ENCODE measurements around the gene LIPA.

DNA sequence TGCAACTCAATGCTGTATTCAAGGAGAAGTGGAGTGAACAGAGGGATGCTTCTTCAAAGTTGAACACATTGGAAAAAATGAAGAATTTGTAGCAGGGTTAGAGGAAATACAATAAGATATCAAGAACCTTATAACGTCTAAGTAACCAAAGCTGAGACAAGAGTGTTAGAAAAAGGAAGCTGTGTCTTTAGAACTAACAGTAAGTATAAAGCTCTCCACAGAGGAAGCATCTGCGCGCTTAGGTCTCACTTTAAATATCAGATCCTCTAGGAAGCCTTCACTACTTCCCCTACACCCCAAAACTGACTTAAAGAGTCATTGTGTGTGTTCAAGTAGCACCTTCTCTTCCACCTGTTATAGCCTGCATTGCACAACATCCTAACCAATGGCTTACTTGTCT lies 87.5 kb downstream of the LIPA start:
- TF ChIP-seq CTCF (IDR thresholded peaks at IDR 0.05) (no peak), POLR2A (IDR thresholded peaks at IDR 0.05) (no peak)

All from vagina (tissue), 2 donors.